ENCODE results near the gene GNAQ. TPM values are rescaled to one million over a fixed set of nuclear protein-coding genes. Genes with fewer than 3 reads are reported as not detected.

GNAQ gene
- polyA plus RNA-seq, 1 donor (not counting 4 experiments of a cell fraction or from before 2014, with no cell fraction given) = 64.3 TPM

DNA sequence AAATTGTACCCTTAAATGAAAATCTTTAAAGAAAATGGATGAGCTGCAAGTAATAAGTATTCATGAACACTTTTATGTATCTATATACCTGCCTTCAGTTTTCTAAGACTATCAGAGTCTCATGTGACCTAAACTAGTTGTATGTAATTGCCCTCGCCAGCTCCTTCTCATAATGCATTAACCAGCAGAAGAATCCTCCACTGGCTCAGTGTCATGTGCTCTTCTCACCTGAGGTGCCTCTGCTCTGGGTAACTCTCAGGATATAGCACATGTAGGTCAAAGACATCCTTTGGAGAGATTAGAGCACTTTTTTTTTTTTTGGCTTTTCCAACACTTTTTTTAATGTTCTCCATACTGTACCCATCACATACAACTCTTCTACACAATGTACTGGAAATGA is 199.8 kb downstream of the GNAQ start:
- dilution Hi-C loops (cut with MboI; ENCODE audit: extremely low pct_ligation_motif_present, low sequenced_read_pairs) = no loop called here
- DNase-seq (ENCODE audit: low read depth, low spot score) = no peak
- H3K27me3 ChIP-seq (ENCODE audit: control insufficient read depth, extremely low read depth, insufficient read depth, low read length) = no peaks in the 10 kb centered on the region
- no peak overlapping the region for H3K4me2 ChIP-seq (ENCODE audit: control insufficient read depth, extremely low read depth, insufficient read depth, low read depth, low read length)
- no peak for FAIRE-seq
- no peak overlapping the region for H2AFZ ChIP-seq (ENCODE audit: control insufficient read depth, low read length)
- no peaks in the 10 kb centered on the region for H3K9me1 ChIP-seq (ENCODE audit: control insufficient read depth, extremely low read depth, insufficient read depth, low read length)
- no peaks in the 10 kb centered on the region for H3K4me1 ChIP-seq (ENCODE audit: control insufficient read depth, extremely low read depth, insufficient read depth, low read length)
- no peaks in the 10 kb centered on the region for H3K9me3 ChIP-seq (ENCODE audit: control insufficient read depth, low read depth, low read length)
- H3K4me3 ChIP-seq (ENCODE audit: control insufficient read depth in 2 of 3, extremely low read depth in 1 of 3, insufficient read depth in 2 of 3, low read depth in 1 of 3, low read length in 3 of 3) = no peak overlapping the region
- H3K79me2 ChIP-seq (ENCODE audit: control insufficient read depth, insufficient read depth, low read length) = peaks cover 4% of the 10 kb centered on the region
- no peak for TF ChIP-seq EZH2 (IDR thresholded peaks at IDR 0.05; ENCODE audit: low read length)
- TF ChIP-seq, protein P1, sequence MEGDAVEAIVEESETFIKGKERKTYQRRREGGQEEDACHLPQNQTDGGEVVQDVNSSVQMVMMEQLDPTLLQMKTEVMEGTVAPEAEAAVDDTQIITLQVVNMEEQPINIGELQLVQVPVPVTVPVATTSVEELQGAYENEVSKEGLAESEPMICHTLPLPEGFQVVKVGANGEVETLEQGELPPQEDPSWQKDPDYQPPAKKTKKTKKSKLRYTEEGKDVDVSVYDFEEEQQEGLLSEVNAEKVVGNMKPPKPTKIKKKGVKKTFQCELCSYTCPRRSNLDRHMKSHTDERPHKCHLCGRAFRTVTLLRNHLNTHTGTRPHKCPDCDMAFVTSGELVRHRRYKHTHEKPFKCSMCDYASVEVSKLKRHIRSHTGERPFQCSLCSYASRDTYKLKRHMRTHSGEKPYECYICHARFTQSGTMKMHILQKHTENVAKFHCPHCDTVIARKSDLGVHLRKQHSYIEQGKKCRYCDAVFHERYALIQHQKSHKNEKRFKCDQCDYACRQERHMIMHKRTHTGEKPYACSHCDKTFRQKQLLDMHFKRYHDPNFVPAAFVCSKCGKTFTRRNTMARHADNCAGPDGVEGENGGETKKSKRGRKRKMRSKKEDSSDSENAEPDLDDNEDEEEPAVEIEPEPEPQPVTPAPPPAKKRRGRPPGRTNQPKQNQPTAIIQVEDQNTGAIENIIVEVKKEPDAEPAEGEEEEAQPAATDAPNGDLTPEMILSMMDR (optimal IDR thresholded peaks at IDR 0.05 in 1 of 3, IDR thresholded peaks at IDR 0.05 in 1 of 3, conservative IDR thresholded peaks at IDR 0.05 in 1 of 3; ENCODE audit: extremely low read depth in 1 of 3, insufficient read depth in 2 of 3, low read length in 3 of 3) = no peak
- H4K20me1 ChIP-seq (ENCODE audit: control insufficient read depth, extremely low read depth, insufficient read depth, low read length) = no peaks in the 10 kb centered on the region
- no peak overlapping the region for H3K27ac ChIP-seq (ENCODE audit: control insufficient read depth, insufficient read depth, low read length)
- no peak overlapping the region for H3K9ac ChIP-seq (ENCODE audit: control insufficient read depth, extremely low read depth, insufficient read depth, low read length)
- H3K36me3 ChIP-seq (ENCODE audit: control insufficient read depth in 2 of 2, extremely low read depth in 1 of 2, insufficient read depth in 2 of 2, low read length in 2 of 2) = no peaks in the 10 kb centered on the region

DNA sequence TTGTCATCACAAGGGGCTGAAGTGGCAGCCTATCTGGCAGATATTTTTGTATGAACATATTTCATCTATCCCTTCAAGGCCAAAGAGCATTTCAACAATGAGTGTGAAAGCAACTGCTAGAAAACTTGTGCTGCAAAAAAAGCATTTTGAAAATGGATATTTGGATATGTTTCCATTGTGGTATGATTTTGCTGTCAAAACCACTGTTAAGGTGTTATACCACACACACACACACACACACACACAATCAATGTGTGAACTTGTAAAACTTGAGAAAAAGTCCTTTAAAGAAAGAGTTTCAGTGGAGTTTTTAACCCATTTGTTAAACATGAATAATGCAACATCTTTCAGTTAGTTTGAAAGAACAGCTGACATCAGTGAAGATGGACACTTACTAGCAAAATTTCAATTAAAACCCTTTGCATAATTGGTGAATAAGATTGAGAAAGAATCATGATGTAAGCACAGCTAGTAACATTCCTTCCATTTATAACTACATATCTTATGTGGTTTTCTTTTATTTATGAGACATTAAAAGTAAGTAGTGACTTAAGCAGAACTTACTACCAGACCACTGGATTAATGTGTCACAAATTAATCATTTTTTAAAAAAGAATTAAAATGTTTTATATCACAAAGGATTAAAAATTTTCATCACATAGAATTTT is 200.9 kb downstream of the GNAQ start:
- H3K9me3 ChIP-seq (ENCODE audit: control insufficient read depth, low read depth, low read length) = no peaks in the 10 kb centered on the region
- H3K9ac ChIP-seq (ENCODE audit: control insufficient read depth, extremely low read depth, insufficient read depth, low read length) = no peak overlapping the region
- dilution Hi-C loops (cut with MboI; ENCODE audit: extremely low pct_ligation_motif_present, low sequenced_read_pairs) = no loop called here
- H3K27ac ChIP-seq (ENCODE audit: control insufficient read depth, insufficient read depth, low read length) = no peak overlapping the region
- H3K4me3 ChIP-seq (ENCODE audit: control insufficient read depth in 2 of 3, extremely low read depth in 1 of 3, insufficient read depth in 2 of 3, low read depth in 1 of 3, low read length in 3 of 3) = no peak overlapping the region
- DNase-seq (ENCODE audit: low read depth, low spot score) (no peak), FAIRE-seq (no peak)
- no peaks in the 10 kb centered on the region for H3K9me1 ChIP-seq (ENCODE audit: control insufficient read depth, extremely low read depth, insufficient read depth, low read length)
- TF ChIP-seq, protein P1 (optimal IDR thresholded peaks at IDR 0.05 in 1 of 3, IDR thresholded peaks at IDR 0.05 in 1 of 3, conservative IDR thresholded peaks at IDR 0.05 in 1 of 3; ENCODE audit: extremely low read depth in 1 of 3, insufficient read depth in 2 of 3, low read length in 3 of 3) = no peak
- TF ChIP-seq EZH2 (IDR thresholded peaks at IDR 0.05; ENCODE audit: low read length) = no peak
- H3K4me1 ChIP-seq (ENCODE audit: control insufficient read depth, extremely low read depth, insufficient read depth, low read length) = no peaks in the 10 kb centered on the region
- H3K27me3 ChIP-seq (ENCODE audit: control insufficient read depth, extremely low read depth, insufficient read depth, low read length) = no peaks in the 10 kb centered on the region
- no peaks in the 10 kb centered on the region for H3K36me3 ChIP-seq (ENCODE audit: control insufficient read depth in 2 of 2, extremely low read depth in 1 of 2, insufficient read depth in 2 of 2, low read length in 2 of 2)
- no peaks in the 10 kb centered on the region for H4K20me1 ChIP-seq (ENCODE audit: control insufficient read depth, extremely low read depth, insufficient read depth, low read length)
- H3K79me2 ChIP-seq (ENCODE audit: control insufficient read depth, insufficient read depth, low read length) = peaks cover 3% of the 10 kb centered on the region
- H2AFZ ChIP-seq (ENCODE audit: control insufficient read depth, low read length) = no peak overlapping the region
- no peak overlapping the region for H3K4me2 ChIP-seq (ENCODE audit: control insufficient read depth, extremely low read depth, insufficient read depth, low read depth, low read length)

Measured in keratinocyte (primary cell).